MCF 10A (cell line): ENCODE measurements around the gene CISD3. TPM values are rescaled to one million over a fixed set of nuclear protein-coding genes. Genes with fewer than 3 reads are reported as not detected.
A peak's percentile ranks its signal among the peaks of the same experiment; 100 is the strongest.

Experiments used
- BruUV-seq: library from RNA; stranded (reverse); fragments of 400-500 nt; replicated peaks from 2 replicates; lab custom pipeline; 2021; lab: Mats Ljungman, UMichigan
- CTCF ChIA-PET: fragments of 300-600 bp; sonication (Branson Sonifier 250); formaldehyde crosslinking; extraction: SDS; loops from one replicate; lab custom pipeline; 2021; ENCODE audit warnings: antibody characterized with exemption, inconsistent platforms; lab: Yijun Ruan, JAX
- POLR2A ChIA-PET: fragments of 300-600, 350-650 bp; sonication (Branson Sonifier 250); formaldehyde crosslinking; extraction: SDS; loops from one replicate; lab custom pipeline; 2020; ENCODE audit warnings: antibody characterized with exemption, inconsistent platforms; lab: Yijun Ruan, JAX
- DNase-seq: peaks from one replicate; pipeline ENCODE4 v3.0.0-alpha.2; 2018; ENCODE audit not compliant: unreplicated experiment
- H3K27ac Mint-ChIP-seq: one replicate; pipeline ENCODE4 v1.8.0; 2022; ENCODE audit warnings: mild to moderate bottlenecking, low read depth, mixed read lengths; ENCODE audit not compliant: unreplicated experiment
- H3K27me3 Mint-ChIP-seq: one replicate; pipeline ENCODE4 v1.8.0; 2022; ENCODE audit warnings: mixed read lengths; ENCODE audit not compliant: insufficient read depth, unreplicated experiment
- H3K36me3 Mint-ChIP-seq: one replicate; pipeline ENCODE4 v1.8.0; 2022; ENCODE audit warnings: mild to moderate bottlenecking, moderate library complexity, mixed read lengths; ENCODE audit not compliant: insufficient read depth, unreplicated experiment
- H3K4me1 Mint-ChIP-seq: one replicate; pipeline ENCODE4 v1.8.0; 2022; ENCODE audit warnings: mixed read lengths; ENCODE audit not compliant: insufficient read depth, unreplicated experiment
- H3K4me3 Mint-ChIP-seq: one replicate; pipeline ENCODE4 v1.8.0; 2022; ENCODE audit warnings: mild to moderate bottlenecking, moderate library complexity, mixed read lengths; ENCODE audit not compliant: unreplicated experiment
- H3K9me3 Mint-ChIP-seq: one replicate; pipeline ENCODE4 v1.8.0; 2022; ENCODE audit warnings: mixed read lengths; ENCODE audit not compliant: unreplicated experiment
- CTCF ChIP-seq: fragments of 200-600 bp; IDR thresholded peaks from one replicate; pipeline ENCODE4 v1.8.0; 2022; ENCODE audit warnings: antibody characterized with exemption, mild to moderate bottlenecking; ENCODE audit not compliant: unreplicated experiment
- intact Hi-C: fragments of 100-400 bp; cut with micrococcal nuclease; formaldehyde crosslinking; loops from 2 replicates; pipeline ENCODE4 v1.14.1; 2022
- total RNA-seq: library from RNA; stranded (reverse); gene quantifications from 2 replicates; pipeline ENCODE4 v1.2.3, GENCODE V29; 2022

The CISD3 gene
- total RNA-seq, 1 experiment from 2014 or later = 42.0 TPM

- H3K9me3 Mint-ChIP-seq = no peaks in the 10 kb centered on the region
- no peak for DNase-seq
- BruUV-seq = no TSS peak
- H3K36me3 Mint-ChIP-seq = peaks cover 12% of the 10 kb centered on the region
- peaks cover 7% of the 10 kb centered on the region for H3K4me1 Mint-ChIP-seq
- POLR2A ChIA-PET = interaction anchor here (0.7 to 2.2 kb wide), 6 partner anchors 9 to 360 kb away, joined by 3 to 18 read pairs (median 6); no protein-coding TSS in a partner anchor
- intact Hi-C loops = no loop called here
- CTCF ChIA-PET = interaction anchor here (0.6 to 1.6 kb wide), 2 partner anchors 50 to 692 kb away, joined by 3 to 5 read pairs; no protein-coding TSS in a partner anchor
- no peak for TF ChIP-seq CTCF
- no peak overlapping the region for H3K4me3 Mint-ChIP-seq
- H3K27ac Mint-ChIP-seq = no peak overlapping the region
- no peaks in the 10 kb centered on the region for H3K27me3 Mint-ChIP-seq
These were observed 2.4 kb upstream of the CISD3 start for GRCh38 chr17:38727736-38728135.

- TF ChIP-seq CTCF = no peak
- H3K27me3 Mint-ChIP-seq = no peaks in the 10 kb centered on the region
- H3K27ac Mint-ChIP-seq = no peak overlapping the region
- intact Hi-C loops = no loop called here
- no peaks in the 10 kb centered on the region for H3K9me3 Mint-ChIP-seq
- H3K36me3 Mint-ChIP-seq = peaks cover 12% of the 10 kb centered on the region
- BruUV-seq = no TSS peak
- POLR2A ChIA-PET = interaction anchor here (1.2 to 2.2 kb wide), 7 partner anchors 10 to 26 kb away, joined by 3 to 18 read pairs (median 8); partner anchors contain the start of gene PSMB3
- H3K4me3 Mint-ChIP-seq = no peak overlapping the region
- CTCF ChIA-PET = interaction anchor here (0.6 to 1.6 kb wide), 6 partner anchors 10 to 1411 kb away, joined by 3 to 5 read pairs (median 3); no protein-coding TSS in a partner anchor
- no peak for DNase-seq
- peaks cover 13% of the 10 kb centered on the region for H3K4me1 Mint-ChIP-seq
These were observed 1.8 kb upstream of the CISD3 start for GRCh38 chr17:38728290-38728831.

GRCh38 chr17:38729368-38729885, 714 bp upstream of the CISD3 start:
- ChIA-PET CTCF (interaction anchor here (0.7 to 1.6 kb wide), 5 partner anchors 8 to 118 kb away, joined by 3 to 5 read pairs (median 3); no protein-coding TSS in a partner anchor), POLR2A (interaction anchor here (1.1 to 2.2 kb wide), 7 partner anchors 11 to 27 kb away, joined by 3 to 18 read pairs (median 8); partner anchors contain the start of gene PSMB3)
- no TSS peak for BruUV-seq
- Mint-ChIP-seq H3K9me3 (no peaks in the 10 kb centered on the region), H3K27me3 (no peaks in the 10 kb centered on the region), H3K36me3 (peaks cover 22% of the 10 kb centered on the region), H3K4me3 (peak overlapping the region; percentile 87), H3K4me1 (peaks cover 14% of the 10 kb centered on the region), H3K27ac (no peak overlapping the region)
- DNase-seq = no peak
- intact Hi-C loops = no loop called here
- no peak for TF ChIP-seq CTCF
